Activated T-helper 1 cell treated with anti-CD3 and anti-CD28 coated beads, Interleukin-12 subunit alpha, Interleukin-12 subunit beta, Interleukin-2, Interleukin-4 antibody, amounts not matched to agents 30 ng/mL and 10 ng/mL and 1 ng/mL, durations not matched to agents 14 hours and 24 hours and 36 hours (primary cell): ENCODE data around the gene ARHGAP1. TPM values are rescaled to one million over a fixed set of nuclear protein-coding genes. Genes with fewer than 3 reads are reported as not detected.

Experiments
- DNase-seq: peaks from one replicate; pipeline ENCODE4 v3.0.0; 2021; ENCODE audit warnings: low spot score
- H3K27ac Mint-ChIP-seq: one replicate; pipeline ENCODE4 v1.8.0; 2021; ENCODE audit warnings: mild to moderate bottlenecking, mixed read lengths
- H3K27me3 Mint-ChIP-seq: one replicate; pipeline ENCODE4 v1.8.0; 2022; ENCODE audit warnings: mild to moderate bottlenecking, moderate library complexity, mixed read lengths; ENCODE audit not compliant: insufficient read depth
- H3K36me3 Mint-ChIP-seq: one replicate; pipeline ENCODE4 v1.8.0; 2021; ENCODE audit warnings: low read depth, mixed read lengths
- H3K4me1 Mint-ChIP-seq: one replicate; pipeline ENCODE4 v1.8.0; 2021; ENCODE audit warnings: low read depth, mixed read lengths
- H3K4me3 Mint-ChIP-seq: one replicate; pipeline ENCODE4 v1.8.0; 2021; ENCODE audit warnings: mild to moderate bottlenecking, moderate library complexity, mixed read lengths
- H3K9me3 Mint-ChIP-seq: one replicate; pipeline ENCODE4 v1.8.0; 2021; ENCODE audit warnings: mixed read lengths
- intact Hi-C: fragments of 100-400 bp; cut with micrococcal nuclease; formaldehyde crosslinking; loops from one replicate; pipeline ENCODE4 v1.15.1; 2024
- total RNA-seq: library from RNA; stranded (reverse); gene quantifications from 2 replicates; pipeline ENCODE4 v1.2.3, GENCODE V29; 2022

The ARHGAP1 gene
- total RNA-seq, 1 donor from 2014 or later, result 69.8 TPM

DNA sequence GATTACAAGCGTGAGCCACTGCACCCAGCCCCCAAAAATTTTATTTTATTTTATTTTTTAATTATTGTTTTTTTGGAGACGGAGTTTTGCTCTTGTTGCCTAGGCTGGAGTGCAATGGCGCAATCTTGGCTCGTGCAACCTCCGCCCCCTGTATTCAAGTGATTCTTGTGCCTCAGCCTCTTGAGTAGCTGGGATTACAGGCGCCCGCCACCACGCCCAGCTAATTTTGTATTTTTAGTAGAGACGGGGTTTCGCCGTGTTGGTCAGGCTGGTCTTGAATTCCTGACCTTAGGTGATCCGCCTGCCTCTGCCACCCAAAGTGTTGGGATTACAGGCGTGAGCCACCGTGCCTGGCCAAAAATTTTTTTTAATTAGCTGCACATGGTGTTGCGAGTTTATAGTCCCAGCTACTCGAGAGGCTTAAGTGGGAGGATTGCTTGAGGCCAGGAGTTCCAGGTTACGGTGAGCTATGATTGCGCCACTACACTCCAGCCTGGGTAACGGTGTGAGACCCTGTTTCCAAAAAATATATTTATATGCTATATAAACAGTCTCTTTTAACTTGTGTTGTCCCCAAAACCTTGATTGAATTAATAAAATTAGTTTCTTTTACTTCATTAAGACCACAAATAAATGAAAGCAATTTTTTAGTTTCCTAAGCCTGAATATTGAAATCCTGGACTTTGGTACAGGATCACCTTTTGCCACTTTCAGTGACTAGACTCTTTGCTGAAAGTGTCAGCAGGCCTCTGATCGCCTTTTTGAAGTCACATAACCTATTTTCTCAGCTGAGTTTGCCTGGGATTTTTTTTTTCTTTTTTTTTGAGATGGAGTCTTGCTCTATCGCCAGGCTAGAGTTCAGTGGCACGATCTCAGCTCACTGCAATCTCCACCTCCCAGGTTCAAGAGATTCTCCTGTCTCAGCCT is 66.9 kb downstream of the ARHGAP1 start:
- H3K27ac Mint-ChIP-seq, result no peak overlapping the region
- DNase-seq, result no peak
- H3K4me3 Mint-ChIP-seq, result no peak overlapping the region
- peaks cover 9% of the 10 kb centered on the region for H3K4me1 Mint-ChIP-seq
- no peaks in the 10 kb centered on the region for H3K9me3 Mint-ChIP-seq
- H3K27me3 Mint-ChIP-seq, result peaks cover 2% of the 10 kb centered on the region
- H3K36me3 Mint-ChIP-seq, result peaks cover 11% of the 10 kb centered on the region
- intact Hi-C loops, result no loop called here

DNA sequence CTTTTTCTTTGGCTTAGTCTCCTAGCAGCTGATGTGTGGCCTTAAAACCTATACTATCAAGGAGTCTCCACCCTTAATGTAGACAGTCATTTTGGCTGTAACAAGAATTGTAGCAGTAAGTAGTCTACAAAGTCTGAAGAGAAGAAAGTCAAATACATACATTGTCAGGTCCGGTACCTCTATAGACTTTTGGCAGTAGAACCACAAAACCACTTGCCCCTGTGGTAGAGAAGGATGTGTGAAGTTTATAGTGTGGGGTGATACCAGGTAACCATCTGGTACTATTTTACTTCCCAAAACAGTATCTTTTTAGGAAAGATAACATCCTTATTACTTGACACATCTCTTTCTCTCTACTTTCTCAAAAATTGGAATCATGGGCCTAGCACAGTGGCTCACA is 67.9 kb downstream of the ARHGAP1 start:
- H3K9me3 Mint-ChIP-seq, result no peaks in the 10 kb centered on the region
- intact Hi-C loops, result no loop called here

GRCh38 chr11:46631676-46632075 is 68.7 kb downstream of the ARHGAP1 start:
- no peak for DNase-seq
- Mint-ChIP-seq H3K4me3 (no peak overlapping the region), H3K4me1 (peaks cover 5% of the 10 kb centered on the region), H3K9me3 (no peaks in the 10 kb centered on the region), H3K27ac (no peak overlapping the region), H3K36me3 (peaks cover 6% of the 10 kb centered on the region), H3K27me3 (peaks cover 2% of the 10 kb centered on the region)
- intact Hi-C loops, result no loop called here

More for the DNA sequence above, 67.9 kb downstream of the ARHGAP1 start:
- no peak for DNase-seq
- Mint-ChIP-seq H3K4me3 (no peak overlapping the region), H3K27ac (no peak overlapping the region), H3K36me3 (peaks cover 7% of the 10 kb centered on the region), H3K4me1 (peaks cover 5% of the 10 kb centered on the region), H3K27me3 (peaks cover 2% of the 10 kb centered on the region)

- no peak for DNase-seq
- H3K27me3 Mint-ChIP-seq, result peaks cover 2% of the 10 kb centered on the region
- peaks cover 5% of the 10 kb centered on the region for H3K4me1 Mint-ChIP-seq
- intact Hi-C loops, result no loop called here
- H3K4me3 Mint-ChIP-seq, result no peak overlapping the region
- H3K9me3 Mint-ChIP-seq, result no peaks in the 10 kb centered on the region
- H3K27ac Mint-ChIP-seq, result no peak overlapping the region
- H3K36me3 Mint-ChIP-seq, result peaks cover 11% of the 10 kb centered on the region
These were observed 70.2 kb downstream of the ARHGAP1 start for GRCh38 chr11:46630237-46630636.

GRCh38 chr11:46628961-46629360 is 71.5 kb downstream of the ARHGAP1 start:
- H3K9me3 Mint-ChIP-seq, result no peaks in the 10 kb centered on the region
- H3K27me3 Mint-ChIP-seq, result no peaks in the 10 kb centered on the region

More at GRCh38 chr11:46628961-46629360, 71.5 kb downstream of the ARHGAP1 start:
- no peak for DNase-seq
- H3K36me3 Mint-ChIP-seq, result peaks cover 11% of the 10 kb centered on the region
- no peak overlapping the region for H3K27ac Mint-ChIP-seq
- intact Hi-C loops, result no loop called here
- peaks cover 5% of the 10 kb centered on the region for H3K4me1 Mint-ChIP-seq
- no peak overlapping the region for H3K4me3 Mint-ChIP-seq

Other genes starting within 250 kb of the ARHGAP1 start
- gene AMBRA1, start 106.6 kb downstream of the ARHGAP1 start, total RNA-seq, result 35.7 and 37.9 TPM in 2 replicates
- gene HARBI1, start 83.4 kb downstream of the ARHGAP1 start, total RNA-seq, result 4.5 and 5.3 TPM in 2 replicates
- 66.4 and 73.8 TPM in 2 replicates for gene ATG13, start 83.1 kb downstream of the ARHGAP1 start, total RNA-seq
- 12.9 and 13.9 TPM in 2 replicates for gene ZNF408, start 412 bp upstream of the ARHGAP1 start, total RNA-seq
- gene F2, start 18.6 kb upstream of the ARHGAP1 start, total RNA-seq, result not detected in 2 replicates
- gene CKAP5, start 145.7 kb upstream of the ARHGAP1 start, total RNA-seq, result 121 TPM in 2 replicates
- 0.08 and 0.15 TPM in 2 replicates for gene LRP4, start 217.9 kb upstream of the ARHGAP1 start, total RNA-seq
- 15.1 and 16.7 TPM in 2 replicates for gene CSTPP1, start 236.1 kb upstream of the ARHGAP1 start, total RNA-seq